Stimulated activated CD4-positive, alpha-beta T cell treated with anti-CD3 and anti-CD28 coated beads, Interleukin-1b, Interleukin-23, amount 100 ng/mL, for 4 hours (primary cell): ENCODE data around the gene ANKRD11.
"Not testable (repeated sequence)": the region's sequence is repeated elsewhere in the genome, so short reads cannot be mapped to it uniquely, and the experiment has no call there.

ENCODE experiments used
- DNase-seq, 2 donors: peaks; one replicate each; pipeline ENCODE4 v3.0.0-alpha.2; 2020; ENCODE audit warnings: low read depth in 2 of 2

ANKRD11 gene

GRCh38 chr16:89299357-89300111, 190.8 kb downstream of the ANKRD11 start:
- DNase-seq = not testable (repeated sequence)

DNA sequence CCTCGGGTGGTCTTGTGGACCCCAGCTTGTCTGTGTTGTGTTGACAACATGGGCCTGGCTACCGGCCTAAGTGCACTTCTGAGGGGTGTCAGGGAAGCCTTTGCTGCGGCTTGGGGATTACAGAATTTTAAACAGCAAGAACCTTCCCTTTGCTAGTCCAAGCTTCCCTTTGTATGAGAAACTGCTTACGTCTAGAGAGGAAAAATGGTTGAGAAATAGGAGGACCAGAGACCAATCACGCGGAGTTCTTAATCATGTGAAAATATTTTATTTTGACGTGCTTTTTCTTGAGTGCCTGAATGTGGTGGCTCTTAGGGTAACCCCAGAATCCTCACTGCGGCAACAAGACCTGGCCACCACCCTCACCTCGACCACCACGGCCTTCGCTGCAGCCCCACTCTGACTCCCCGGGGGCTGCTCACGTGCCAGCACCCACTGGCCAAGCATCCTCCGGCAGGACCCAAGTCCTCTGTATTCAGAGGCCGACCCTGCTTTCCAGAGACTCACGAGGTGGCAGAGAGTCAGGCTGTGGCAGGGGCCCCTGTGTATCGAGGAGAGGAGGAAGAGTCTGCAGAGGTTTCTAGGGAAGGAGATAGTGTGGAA, 191.6 kb downstream of the ANKRD11 start:
- no peak for DNase-seq

GRCh38 chr16:89297910-89298545, 192.3 kb downstream of the ANKRD11 start:
- DNase-seq = no peak

- DNase-seq = no peak
Observed at GRCh38 chr16:89297156-89297874, 193.0 kb downstream of the ANKRD11 start.

- DNase-seq = no peak
Observed at GRCh38 chr16:89295915-89296314, 194.4 kb downstream of the ANKRD11 start.

- no peak for DNase-seq
Observed at GRCh38 chr16:89295071-89295900, 195.1 kb downstream of the ANKRD11 start.

DNA sequence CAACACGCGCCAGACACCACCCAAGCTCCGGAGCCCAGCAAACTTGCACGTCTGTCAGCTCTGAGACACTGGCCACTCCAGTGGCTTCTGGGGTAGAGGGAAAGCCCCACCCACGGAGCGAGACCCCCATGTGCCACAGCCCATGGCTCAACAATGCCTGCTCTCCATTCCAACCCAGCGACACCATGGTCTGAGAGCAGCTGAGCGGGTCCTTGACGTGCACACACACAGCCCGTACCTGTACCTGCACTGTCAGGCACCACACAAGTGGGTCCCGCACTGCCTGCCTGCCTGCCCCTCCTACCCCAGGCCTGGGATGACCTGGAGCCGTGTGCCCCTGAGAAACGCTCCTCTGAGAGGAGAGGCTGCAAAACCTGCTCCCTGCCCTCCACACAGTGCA, 195.9 kb downstream of the ANKRD11 start:
- no peak for DNase-seq

DNA sequence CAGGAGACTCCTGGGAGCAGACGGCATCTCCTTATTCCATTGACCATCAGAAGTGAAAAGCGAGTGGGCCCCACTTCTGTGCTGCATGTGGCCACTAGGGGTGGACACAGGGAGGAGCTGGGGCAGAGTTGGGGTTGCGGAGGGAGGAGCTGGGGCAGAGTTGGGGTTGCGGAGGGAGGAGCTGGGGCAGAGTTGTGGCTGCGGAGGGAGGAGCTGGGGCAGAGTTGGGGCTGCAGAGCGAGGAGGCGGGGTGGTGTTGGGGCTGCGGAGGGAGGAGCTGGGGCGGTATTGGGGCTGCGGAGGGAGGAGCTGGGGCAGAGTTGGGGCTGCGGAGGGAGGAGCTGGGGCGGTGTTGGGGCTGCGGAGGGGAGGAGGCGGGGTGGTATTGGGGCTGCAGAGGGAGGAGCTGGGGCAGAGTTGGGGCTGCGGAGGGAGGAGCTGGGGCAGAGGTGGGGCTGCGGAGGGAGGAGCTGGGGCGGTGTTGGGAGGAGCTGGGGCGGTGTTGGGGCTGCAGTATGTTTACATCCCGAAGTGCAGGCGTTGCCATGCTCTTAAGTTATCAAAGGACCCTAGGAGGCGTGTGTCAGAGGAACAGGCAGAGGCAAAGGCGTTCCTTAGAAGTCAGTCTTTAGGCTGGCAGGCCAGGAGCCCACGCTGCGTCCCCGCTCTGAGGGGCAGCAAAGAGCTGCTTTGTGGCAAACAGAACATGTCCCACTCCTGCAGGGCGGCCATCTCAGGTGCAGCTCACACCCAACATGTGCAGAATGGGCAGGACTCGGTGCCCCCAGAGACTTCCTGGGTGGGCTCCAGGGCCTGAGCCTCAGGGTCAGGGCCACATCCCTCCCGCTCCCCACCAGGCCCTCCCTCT, 196.9 kb downstream of the ANKRD11 start:
- no peak for DNase-seq

DNA sequence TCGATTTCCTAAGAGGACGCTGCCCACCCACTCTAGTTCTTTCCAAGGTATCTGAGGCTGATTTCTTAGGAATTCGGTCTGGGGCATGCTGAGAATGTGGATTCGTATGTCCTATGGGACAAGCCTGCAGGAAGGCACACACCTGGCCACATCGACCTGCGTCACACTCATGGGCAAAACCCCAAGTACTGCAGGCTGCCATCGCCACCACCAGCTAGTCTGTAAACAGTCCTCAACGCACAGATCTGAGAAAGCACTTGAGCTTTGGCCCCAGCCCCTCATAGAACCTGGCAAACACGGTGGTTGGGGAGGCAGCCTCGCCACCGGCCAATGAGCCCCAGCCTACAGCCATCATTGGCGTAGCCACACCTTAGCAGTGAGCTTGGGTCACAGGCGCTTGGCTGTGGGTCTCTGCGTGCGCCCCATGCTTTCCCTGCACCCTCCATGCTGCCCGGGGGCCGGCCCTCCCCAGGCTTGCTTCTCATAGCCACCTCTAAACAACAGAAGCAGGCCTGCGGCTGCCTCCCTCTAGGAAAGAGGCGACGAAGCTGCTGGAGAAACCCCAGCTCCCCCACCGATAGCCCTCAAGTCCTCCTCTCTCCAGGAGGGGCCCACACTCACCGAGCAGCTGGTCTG, 197.8 kb downstream of the ANKRD11 start:
- DNase-seq = no peak

GRCh38 chr16:89291776-89292175, 198.6 kb downstream of the ANKRD11 start:
- DNase-seq = no peak

DNA sequence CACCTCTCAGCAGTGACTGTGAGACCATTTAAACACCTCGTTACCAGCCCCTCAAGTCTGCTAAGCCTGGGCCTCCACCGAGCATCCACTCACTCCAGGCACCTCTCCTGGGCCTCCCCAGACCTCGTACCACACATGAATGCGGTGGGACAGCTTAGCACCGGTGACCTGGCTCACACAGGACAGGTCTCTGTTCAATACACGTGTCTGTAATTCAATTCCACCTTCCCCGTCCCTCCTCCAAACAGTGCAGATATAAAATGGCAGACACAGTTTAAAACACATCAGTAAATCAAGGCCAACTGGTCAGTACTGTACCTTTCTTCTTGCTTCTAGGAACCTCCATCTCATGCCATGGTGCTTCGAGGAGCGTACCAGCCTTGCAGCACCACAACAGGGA, 199.0 kb downstream of the ANKRD11 start:
- DNase-seq = no peak

DNA sequence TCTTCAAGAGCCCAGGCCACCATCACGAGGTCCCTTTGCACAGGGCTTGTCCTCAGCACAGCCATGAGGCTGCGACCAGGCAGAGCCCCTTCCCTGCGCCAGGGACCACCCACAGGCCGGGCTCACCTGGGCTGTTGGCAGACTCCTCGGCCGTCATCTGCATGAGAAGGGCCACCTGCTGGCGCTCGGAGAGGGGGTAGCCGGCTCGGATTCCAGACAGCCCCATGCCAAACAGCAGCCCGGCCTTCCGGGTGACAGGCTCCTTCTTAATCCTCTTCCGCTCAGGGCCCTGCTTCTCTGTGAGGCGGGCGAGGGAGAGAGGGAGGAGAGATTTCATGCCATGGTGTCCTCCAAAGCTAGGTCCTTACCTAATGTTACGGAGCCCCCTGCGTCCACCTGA, 199.5 kb downstream of the ANKRD11 start:
- no peak for DNase-seq

GRCh38 chr16:89290472-89290871, 199.9 kb downstream of the ANKRD11 start:
- no peak for DNase-seq

DNA sequence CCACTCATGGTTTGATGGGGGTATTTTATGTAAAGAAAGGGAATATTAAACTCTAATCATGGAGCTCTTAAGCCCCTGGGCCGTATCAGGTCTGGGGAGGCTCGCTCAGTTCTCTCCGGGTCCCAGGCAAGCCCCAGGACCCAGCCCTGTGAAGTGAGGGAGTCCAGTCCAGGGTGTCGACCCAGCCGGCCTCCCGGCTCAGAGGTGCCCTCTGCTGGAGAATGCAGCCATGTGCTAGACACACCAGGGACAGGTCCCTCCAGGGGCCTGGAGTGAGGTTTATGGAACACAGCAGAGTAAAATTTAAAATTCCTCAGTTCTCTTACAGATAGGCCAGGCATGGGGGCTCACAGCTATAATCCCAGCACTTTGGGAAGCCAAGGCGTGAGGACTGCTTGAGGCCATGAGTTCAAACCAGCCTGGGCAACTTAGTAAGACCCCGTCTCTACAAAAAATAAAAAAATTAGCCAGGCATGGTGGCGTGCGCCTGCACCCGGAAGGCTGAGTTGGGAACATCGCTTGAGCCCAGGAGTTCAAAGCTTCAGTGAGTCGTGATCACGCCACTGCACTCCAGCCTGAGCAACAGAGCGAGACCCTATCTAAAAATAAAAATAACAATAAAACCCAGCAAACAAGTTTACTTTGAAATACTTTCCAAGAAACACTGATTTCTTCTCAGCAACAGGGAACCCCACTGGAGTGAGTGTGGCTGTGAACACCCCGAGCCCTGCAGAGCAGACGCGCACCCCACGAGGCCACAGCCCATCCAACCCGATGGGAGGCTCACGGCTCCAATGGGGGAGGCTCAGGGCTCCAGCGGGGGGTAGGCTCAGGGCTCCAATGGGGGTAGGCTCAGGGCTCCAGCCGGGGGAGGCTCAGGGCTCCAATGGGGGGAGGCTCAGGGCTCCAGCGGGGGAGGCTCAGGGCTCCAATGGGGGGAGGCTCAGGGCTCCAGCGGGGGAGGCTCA, 200.6 kb downstream of the ANKRD11 start:
- DNase-seq = peak; percentile 64 to 68

GRCh38 chr16:89288966-89289365, 201.4 kb downstream of the ANKRD11 start:
- DNase-seq = no peak

GRCh38 chr16:89288577-89288844, 201.8 kb downstream of the ANKRD11 start:
- no peak for DNase-seq

GRCh38 chr16:89287777-89288576, 202.4 kb downstream of the ANKRD11 start:
- DNase-seq = no peak

DNA sequence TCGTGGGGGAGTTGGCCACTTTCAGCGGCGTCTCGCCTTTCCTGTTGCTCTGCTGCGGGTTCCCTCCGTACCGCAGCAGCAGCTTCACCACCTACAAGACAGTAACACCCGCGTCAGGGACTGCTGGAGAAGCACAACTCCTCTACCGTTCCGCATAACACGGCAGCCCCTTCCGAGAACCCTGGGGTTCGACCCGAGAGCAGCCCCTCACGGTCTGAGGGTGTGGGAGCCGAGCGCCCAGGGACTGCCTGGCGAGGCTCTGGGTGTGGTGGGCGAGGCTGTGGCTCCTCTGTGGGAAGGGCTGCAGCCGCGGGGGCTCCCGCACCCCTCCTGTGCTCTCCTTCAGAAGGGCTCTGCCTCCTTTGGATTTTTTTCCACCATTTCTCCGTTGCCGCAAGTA, 204.3 kb downstream of the ANKRD11 start:
- no peak for DNase-seq
